CD4-positive, alpha-beta T cell (primary cell): ENCODE data around the gene PARP12. TPM values are rescaled to one million over a fixed set of nuclear protein-coding genes. Genes with fewer than 3 reads are reported as not detected.

Source experiments
- ATAC-seq: fragments of 200-7000 bp; cut with Tn5 transposase; one replicate; pipeline ENCODE4 v1.10.0; 2022; ENCODE audit warnings: mild to moderate bottlenecking; ENCODE audit not compliant: poor library complexity
- CTCF ChIA-PET: fragments of 350-600 bp; sonication (Branson Sonifier 250); formaldehyde crosslinking; loops from one replicate; lab custom pipeline; 2021; ENCODE audit warnings: antibody characterized with exemption, inconsistent platforms; lab: Charles Lee
- POLR2A ChIA-PET: fragments of 350-600 bp; sonication (Branson Sonifier 250); formaldehyde crosslinking; loops from one replicate; lab custom pipeline; 2021; ENCODE audit warnings: antibody characterized with exemption, inconsistent platforms; lab: Charles Lee
- DNase-seq, 14 experiments: peaks; one replicate each; pipeline ENCODE4 v3.0.0-alpha.2; 2013 to 2020; ENCODE audit warnings: mixed read lengths in 2 of 14
- H3K27ac ChIP-seq, 2 donors: one replicate each; pipeline versions ENCODE4 v1.5.1 to v1.7.0; 2013; ENCODE audit warnings: low read length in 2 of 2, low read depth in 1 of 2, mild to moderate bottlenecking in 1 of 2
- H3K27me3 ChIP-seq, 2 experiments: 1 replicate in 1 of 2; 2 replicates in 1 of 2; pipeline versions ENCODE4 v1.6.1 to v1.7.0; 2013; ENCODE audit warnings: low read length in 2 of 2, control low read depth in 1 of 2, mild to moderate bottlenecking in 1 of 2, moderate library complexity in 1 of 2; ENCODE audit not compliant: insufficient read depth in 2 of 2, control insufficient read depth in 1 of 2
- H3K36me3 ChIP-seq: one replicate; pipeline ENCODE4 v1.6.1; 2013; ENCODE audit warnings: low read length, control low read depth; ENCODE audit not compliant: insufficient read depth
- H3K4me1 ChIP-seq: one replicate; pipeline ENCODE4 v1.6.1; 2013; ENCODE audit warnings: low read length, control low read depth; ENCODE audit not compliant: insufficient read depth
- H3K4me3 ChIP-seq: one replicate; pipeline ENCODE4 v1.5.1; 2013; ENCODE audit warnings: mild to moderate bottlenecking, low read length, moderate library complexity
- H3K9me3 ChIP-seq, 2 experiments: 1 replicate in 1 of 2; 2 replicates in 1 of 2; pipeline versions ENCODE4 v1.6.1 to v1.7.0; 2013; ENCODE audit warnings: low read length in 2 of 2, mild to moderate bottlenecking in 2 of 2, control low read depth in 1 of 2, moderate library complexity in 1 of 2; ENCODE audit not compliant: control insufficient read depth in 1 of 2, insufficient read depth in 1 of 2
- H3K27ac Mint-ChIP-seq: one replicate; pipeline ENCODE4 v1.8.0; 2020; ENCODE audit warnings: mixed read lengths
- H3K27me3 Mint-ChIP-seq: one replicate; pipeline ENCODE4 v1.8.0; 2021; ENCODE audit warnings: mixed read lengths
- H3K36me3 Mint-ChIP-seq: one replicate; pipeline ENCODE4 v1.8.0; 2021; ENCODE audit warnings: low read depth, mixed read lengths
- H3K4me1 Mint-ChIP-seq: one replicate; pipeline ENCODE4 v1.8.0; 2021; ENCODE audit warnings: low read depth, mixed read lengths
- H3K4me3 Mint-ChIP-seq: one replicate; pipeline ENCODE4 v1.8.0; 2020; ENCODE audit warnings: mild to moderate bottlenecking, mixed read lengths
- H3K9me3 Mint-ChIP-seq: one replicate; pipeline ENCODE4 v1.8.0; 2020; ENCODE audit warnings: mixed read lengths
- intact Hi-C, 2 experiments: fragments of 100-400 bp; cut with DNase I in 1 of 2; cut with micrococcal nuclease in 1 of 2; formaldehyde crosslinking; loops; one replicate each; pipeline versions ENCODE4 v1.15.1 to v1.9.0; 2023 to 2025; cut with DNase I, micrococcal nuclease
- total RNA-seq, 174 experiments: library from RNA in 2 of 174; stranded (reverse) in 2 of 174; gene quantifications; one replicate each; pipeline ENCODE4 v1.2.3 and lab custom pipeline; 2021 to 2026
- TF ChIP-seq, protein P1 (sequence below): fragments of 200-600 bp; IDR thresholded peaks from one replicate; pipeline ENCODE4 v1.8.0; 2022; ENCODE audit warnings: antibody characterized with exemption, mild to moderate bottlenecking

The PARP12 gene
- total RNA-seq, 2 experiments from 2014 or later = 76.7 to 78.5 TPM

GRCh38 chr7:139976055-139976837 lies 86.5 kb downstream of the PARP12 start:
- H3K4me3 ChIP-seq = no peak overlapping the region
- no peaks in the 10 kb centered on the region for H3K9me3 ChIP-seq
- DNase-seq (no peak), ATAC-seq (no peak)
- ChIA-PET POLR2A (no interaction called here), CTCF (no interaction called here)
- H3K27me3 ChIP-seq = no peaks in the 10 kb centered on the region
- TF ChIP-seq, protein P1, sequence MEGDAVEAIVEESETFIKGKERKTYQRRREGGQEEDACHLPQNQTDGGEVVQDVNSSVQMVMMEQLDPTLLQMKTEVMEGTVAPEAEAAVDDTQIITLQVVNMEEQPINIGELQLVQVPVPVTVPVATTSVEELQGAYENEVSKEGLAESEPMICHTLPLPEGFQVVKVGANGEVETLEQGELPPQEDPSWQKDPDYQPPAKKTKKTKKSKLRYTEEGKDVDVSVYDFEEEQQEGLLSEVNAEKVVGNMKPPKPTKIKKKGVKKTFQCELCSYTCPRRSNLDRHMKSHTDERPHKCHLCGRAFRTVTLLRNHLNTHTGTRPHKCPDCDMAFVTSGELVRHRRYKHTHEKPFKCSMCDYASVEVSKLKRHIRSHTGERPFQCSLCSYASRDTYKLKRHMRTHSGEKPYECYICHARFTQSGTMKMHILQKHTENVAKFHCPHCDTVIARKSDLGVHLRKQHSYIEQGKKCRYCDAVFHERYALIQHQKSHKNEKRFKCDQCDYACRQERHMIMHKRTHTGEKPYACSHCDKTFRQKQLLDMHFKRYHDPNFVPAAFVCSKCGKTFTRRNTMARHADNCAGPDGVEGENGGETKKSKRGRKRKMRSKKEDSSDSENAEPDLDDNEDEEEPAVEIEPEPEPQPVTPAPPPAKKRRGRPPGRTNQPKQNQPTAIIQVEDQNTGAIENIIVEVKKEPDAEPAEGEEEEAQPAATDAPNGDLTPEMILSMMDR = no peak
- Mint-ChIP-seq H3K4me1 (peaks cover 21% of the 10 kb centered on the region), H3K36me3 (no peaks in the 10 kb centered on the region), H3K4me3 (no peak overlapping the region), H3K9me3 (no peaks in the 10 kb centered on the region), H3K27ac (no peak overlapping the region), H3K27me3 (no peaks in the 10 kb centered on the region)
- H3K27ac ChIP-seq = no peak overlapping the region
- H3K36me3 ChIP-seq = no peaks in the 10 kb centered on the region
- intact Hi-C loops = no loop called here
- H3K4me1 ChIP-seq = peaks cover 14% of the 10 kb centered on the region

DNA sequence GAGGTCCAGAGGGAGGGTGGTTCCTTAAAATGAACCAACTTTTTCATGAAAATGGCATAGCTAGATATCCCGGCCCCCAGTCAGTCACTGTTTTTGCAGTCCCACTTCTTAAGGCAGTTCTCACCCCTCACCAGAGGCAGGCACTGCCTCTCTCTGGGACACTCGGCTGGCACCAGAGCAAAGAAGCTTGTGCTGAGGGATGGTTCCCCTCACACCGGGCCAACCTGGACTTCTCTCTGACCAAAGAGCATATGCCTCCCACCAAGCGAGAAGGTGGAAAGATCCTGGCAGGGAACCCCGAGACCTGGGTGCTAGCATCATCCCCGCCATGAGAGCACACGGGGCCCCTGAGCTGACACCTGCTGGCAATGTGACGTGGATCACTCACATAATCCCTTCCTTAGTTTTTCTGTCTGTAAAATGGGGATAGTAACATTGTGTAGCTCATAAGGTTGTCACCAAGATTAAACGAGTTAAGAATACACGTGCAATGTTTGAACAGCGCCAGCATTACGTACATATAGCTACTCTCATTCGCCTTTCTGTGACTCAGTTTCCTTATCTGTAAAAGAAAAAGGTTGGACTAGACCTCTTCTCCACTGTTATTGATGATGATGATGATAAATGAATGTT lies 88.5 kb downstream of the PARP12 start:
- no peak overlapping the region for H3K4me3 Mint-ChIP-seq

More for the DNA sequence above, 88.5 kb downstream of the PARP12 start:
- Mint-ChIP-seq H3K27ac (no peak overlapping the region), H3K27me3 (no peaks in the 10 kb centered on the region), H3K9me3 (no peaks in the 10 kb centered on the region), H3K36me3 (no peaks in the 10 kb centered on the region), H3K4me1 (peaks cover 4% of the 10 kb centered on the region)
- Histone ChIP-seq H3K4me1 (no peaks in the 10 kb centered on the region), H3K27ac (no peak overlapping the region), H3K9me3 (no peaks in the 10 kb centered on the region), H3K36me3 (no peaks in the 10 kb centered on the region), H3K4me3 (no peak overlapping the region), H3K27me3 (no peaks in the 10 kb centered on the region)
- ATAC-seq = no peak
- DNase-seq = no peak
- ChIA-PET POLR2A (no interaction called here), CTCF (no interaction called here)
- TF ChIP-seq, protein P1 = no peak
- intact Hi-C loops = no loop called here

Other genes starting within 250 kb of the PARP12 start
- gene TBXAS1, start 233.7 kb downstream of the PARP12 start, total RNA-seq = 1 to 10 TPM; 5.5 to 6.0 TPM
- gene KDM7A, start 114.0 kb upstream of the PARP12 start, total RNA-seq = 10 to 100 TPM; 43.3 to 46.5 TPM